HEK293 (cell line): Measurements from ENCODE around the gene GRIK2.

Source experiments
- FEZF1 ChIP-seq: fragments of 450-650 bp; formaldehyde crosslinking; IDR thresholded peaks from 2 replicates; pipeline ENCODE4 v1.5.1; 2016; ENCODE audit warnings: missing biosample characterization, missing genetic modification characterization
- IKZF3 ChIP-seq: fragments of 450-650 bp; IDR thresholded peaks from 2 replicates; pipeline ENCODE4 v1.5.0; 2018; ENCODE audit warnings: missing biosample characterization, mild to moderate bottlenecking, missing genetic modification characterization, moderate library complexity
- OVOL3 ChIP-seq: fragments of 450-650 bp; formaldehyde crosslinking; IDR thresholded peaks from 2 replicates; pipeline ENCODE4 v1.5.1; 2016; ENCODE audit warnings: missing biosample characterization, missing genetic modification characterization
- ZFP3 ChIP-seq: fragments of 450-650 bp; formaldehyde crosslinking; IDR thresholded peaks from 2 replicates; pipeline ENCODE4 v1.5.1; 2016; ENCODE audit warnings: low read depth, missing biosample characterization, missing genetic modification characterization
- ZNF202 ChIP-seq: fragments of 450-650 bp; formaldehyde crosslinking; IDR thresholded peaks from 2 replicates; pipeline ENCODE4 v1.5.1; 2016; ENCODE audit warnings: missing biosample characterization, missing genetic modification characterization, borderline replicate concordance
- ZNF266 ChIP-seq: fragments of 450-650 bp; formaldehyde crosslinking; IDR thresholded peaks from 2 replicates; pipeline ENCODE4 v1.5.1; 2016; ENCODE audit warnings: missing biosample characterization, missing genetic modification characterization, low read depth
- ZNF394 ChIP-seq: fragments of 450-650 bp; formaldehyde crosslinking; IDR thresholded peaks from 2 replicates; pipeline ENCODE4 v1.5.1; 2016; ENCODE audit warnings: missing biosample characterization, missing genetic modification characterization, mild to moderate bottlenecking, moderate library complexity, borderline replicate concordance
- ZNF426 ChIP-seq: fragments of 450-650 bp; formaldehyde crosslinking; IDR thresholded peaks from 2 replicates; pipeline ENCODE4 v1.5.1; 2017; ENCODE audit warnings: missing biosample characterization, missing genetic modification characterization, mild to moderate bottlenecking, inconsistent platforms, moderate library complexity
- ZNF433 ChIP-seq: fragments of 450-650 bp; formaldehyde crosslinking; IDR thresholded peaks from 2 replicates; pipeline ENCODE4 v1.5.1; 2016; ENCODE audit warnings: missing biosample characterization, missing genetic modification characterization, low read depth
- ZNF449 ChIP-seq: fragments of 450-650 bp; formaldehyde crosslinking; IDR thresholded peaks from 2 replicates; pipeline ENCODE4 v1.5.1; 2017; ENCODE audit warnings: missing biosample characterization, mild to moderate bottlenecking, missing genetic modification characterization, moderate library complexity
- ZNF48 ChIP-seq: fragments of 450-650 bp; formaldehyde crosslinking; IDR thresholded peaks from 2 replicates; pipeline ENCODE4 v1.5.1; 2016; ENCODE audit warnings: missing biosample characterization, missing genetic modification characterization
- ZNF510 ChIP-seq: fragments of 450-650 bp; formaldehyde crosslinking; IDR thresholded peaks from 2 replicates; pipeline ENCODE4 v1.5.1; 2018; ENCODE audit warnings: mild to moderate bottlenecking, missing genetic modification characterization, missing biosample characterization; ENCODE audit not compliant: insufficient replicate concordance
- ZNF549 ChIP-seq: fragments of 450-650 bp; IDR thresholded peaks from 2 replicates; pipeline ENCODE4 v1.5.1; 2018; ENCODE audit warnings: missing biosample characterization, missing genetic modification characterization, mild to moderate bottlenecking, inconsistent platforms, moderate library complexity
- ZNF560 ChIP-seq: fragments of 450-650 bp; formaldehyde crosslinking; IDR thresholded peaks from 2 replicates; pipeline ENCODE4 v1.5.1; 2017; ENCODE audit warnings: missing biosample characterization, missing genetic modification characterization, borderline replicate concordance
- ZNF585B ChIP-seq: fragments of 450-650 bp; formaldehyde crosslinking; IDR thresholded peaks from 2 replicates; pipeline ENCODE4 v1.5.1; 2016; ENCODE audit warnings: missing biosample characterization, missing genetic modification characterization
- ZNF623 ChIP-seq: fragments of 450-650 bp; formaldehyde crosslinking; IDR thresholded peaks from 2 replicates; pipeline ENCODE4 v1.5.1; 2016; ENCODE audit warnings: missing biosample characterization, missing genetic modification characterization
- ZNF629 ChIP-seq: fragments of 450-650 bp; formaldehyde crosslinking; IDR thresholded peaks from 2 replicates; pipeline ENCODE4 v1.5.1; 2017; ENCODE audit warnings: missing biosample characterization, missing genetic modification characterization
- ZNF654 ChIP-seq: fragments of 450-650 bp; formaldehyde crosslinking; IDR thresholded peaks from 2 replicates; pipeline ENCODE4 v1.5.1; 2016; ENCODE audit warnings: low read depth, missing biosample characterization, missing genetic modification characterization
- ZNF664 ChIP-seq: fragments of 450-650 bp; formaldehyde crosslinking; IDR thresholded peaks from 2 replicates; pipeline ENCODE4 v1.5.1; 2016; ENCODE audit warnings: missing biosample characterization, missing genetic modification characterization
- TF ChIP-seq, protein P1 (sequence below): fragments of 450-650 bp; formaldehyde crosslinking; conservative IDR thresholded peaks from 2 replicates; pipeline ENCODE4 v1.5.1; 2016; ENCODE audit warnings: low read depth, missing biosample characterization, missing genetic modification characterization
- TF ChIP-seq, protein P2 (sequence below): fragments of 450-650 bp; formaldehyde crosslinking; IDR thresholded peaks from 2 replicates; pipeline ENCODE4 v1.5.1; 2016; ENCODE audit warnings: missing biosample characterization, missing genetic modification characterization
- TF ChIP-seq, protein P3 (sequence below): fragments of 450-650 bp; formaldehyde crosslinking; IDR thresholded peaks from 2 replicates; pipeline ENCODE4 v1.5.1; 2016; ENCODE audit warnings: missing biosample characterization, missing genetic modification characterization
- TF ChIP-seq, protein P4 (sequence below): fragments of 450-650 bp; formaldehyde crosslinking; conservative IDR thresholded peaks from 2 replicates; pipeline ENCODE4 v1.5.1; 2016; ENCODE audit warnings: low read depth, missing biosample characterization, missing genetic modification characterization

The GRIK2 gene

GRCh38 chr6:101572627-101573026, 179.1 kb downstream of the GRIK2 start (continued):
- TF ChIP-seq, protein P1, sequence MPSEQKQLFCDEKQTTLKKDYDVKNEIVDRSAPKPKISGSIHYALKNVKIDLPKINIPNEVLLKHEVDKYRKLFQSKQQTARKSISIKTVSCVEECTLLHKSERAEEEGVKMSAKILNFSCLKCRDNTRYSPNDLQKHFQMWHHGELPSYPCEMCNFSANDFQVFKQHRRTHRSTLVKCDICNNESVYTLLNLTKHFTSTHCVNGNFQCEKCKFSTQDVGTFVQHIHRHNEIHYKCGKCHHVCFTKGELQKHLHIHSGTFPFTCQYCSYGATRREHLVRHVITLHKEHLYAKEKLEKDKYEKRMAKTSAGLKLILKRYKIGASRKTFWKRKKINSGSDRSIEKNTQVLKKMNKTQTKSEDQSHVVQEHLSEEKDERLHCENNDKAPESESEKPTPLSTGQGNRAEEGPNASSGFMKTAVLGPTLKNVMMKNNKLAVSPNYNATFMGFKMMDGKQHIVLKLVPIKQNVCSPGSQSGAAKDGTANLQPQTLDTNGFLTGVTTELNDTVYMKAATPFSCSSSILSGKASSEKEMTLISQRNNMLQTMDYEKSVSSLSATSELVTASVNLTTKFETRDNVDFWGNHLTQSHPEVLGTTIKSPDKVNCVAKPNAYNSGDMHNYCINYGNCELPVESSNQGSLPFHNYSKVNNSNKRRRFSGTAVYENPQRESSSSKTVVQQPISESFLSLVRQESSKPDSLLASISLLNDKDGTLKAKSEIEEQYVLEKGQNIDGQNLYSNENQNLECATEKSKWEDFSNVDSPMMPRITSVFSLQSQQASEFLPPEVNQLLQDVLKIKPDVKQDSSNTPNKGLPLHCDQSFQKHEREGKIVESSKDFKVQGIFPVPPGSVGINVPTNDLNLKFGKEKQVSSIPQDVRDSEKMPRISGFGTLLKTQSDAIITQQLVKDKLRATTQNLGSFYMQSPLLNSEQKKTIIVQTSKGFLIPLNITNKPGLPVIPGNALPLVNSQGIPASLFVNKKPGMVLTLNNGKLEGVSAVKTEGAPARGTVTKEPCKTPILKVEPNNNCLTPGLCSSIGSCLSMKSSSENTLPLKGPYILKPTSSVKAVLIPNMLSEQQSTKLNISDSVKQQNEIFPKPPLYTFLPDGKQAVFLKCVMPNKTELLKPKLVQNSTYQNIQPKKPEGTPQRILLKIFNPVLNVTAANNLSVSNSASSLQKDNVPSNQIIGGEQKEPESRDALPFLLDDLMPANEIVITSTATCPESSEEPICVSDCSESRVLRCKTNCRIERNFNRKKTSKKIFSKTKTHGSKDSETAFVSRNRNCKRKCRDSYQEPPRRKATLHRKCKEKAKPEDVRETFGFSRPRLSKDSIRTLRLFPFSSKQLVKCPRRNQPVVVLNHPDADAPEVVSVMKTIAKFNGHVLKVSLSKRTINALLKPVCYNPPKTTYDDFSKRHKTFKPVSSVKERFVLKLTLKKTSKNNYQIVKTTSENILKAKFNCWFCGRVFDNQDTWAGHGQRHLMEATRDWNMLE (tag by site-specific recombination), result peak; percentile 88
- TF ChIP-seq ZNF549 (tag by site-specific recombination) (no peak), OVOL3 (no peak), ZNF629 (peak; percentile 35; the same call in 1 of the 2 replicates), ZNF394 (tag by site-specific recombination) (peak; percentile 85), ZNF48 (tag by site-specific recombination) (no peak), ZNF266 (tag by site-specific recombination) (peak; percentile 73; the same call in 1 of the 2 replicates), ZNF664 (tag by site-specific recombination) (0 out of 2 replicates have a peak, but pooled peaks have one; percentile 42), ZNF510 (tag by site-specific recombination) (peak; percentile 70), FEZF1 (no peak), IKZF3 (tag by site-specific recombination) (no peak), ZNF433 (tag by site-specific recombination) (peak; percentile 66), ZNF560 (tag by site-specific recombination) (0 out of 2 replicates have a peak, but pooled peaks have one; percentile 49), ZNF426 (tag by site-specific recombination) (peak; percentile 76), ZNF585B (tag by site-specific recombination) (no peak), ZNF623 (tag by site-specific recombination) (peak; percentile 67), ZNF654 (tag by site-specific recombination) (peak; percentile 36; the same call in 1 of the 2 replicates), ZNF202 (tag by site-specific recombination) (peak; percentile 94; the same call in 1 of the 2 replicates), ZFP3 (tag by site-specific recombination) (0 out of 2 replicates have a peak, but pooled peaks have one; percentile 27), ZNF449 (tag by site-specific recombination) (no peak)
- TF ChIP-seq, protein P2, sequence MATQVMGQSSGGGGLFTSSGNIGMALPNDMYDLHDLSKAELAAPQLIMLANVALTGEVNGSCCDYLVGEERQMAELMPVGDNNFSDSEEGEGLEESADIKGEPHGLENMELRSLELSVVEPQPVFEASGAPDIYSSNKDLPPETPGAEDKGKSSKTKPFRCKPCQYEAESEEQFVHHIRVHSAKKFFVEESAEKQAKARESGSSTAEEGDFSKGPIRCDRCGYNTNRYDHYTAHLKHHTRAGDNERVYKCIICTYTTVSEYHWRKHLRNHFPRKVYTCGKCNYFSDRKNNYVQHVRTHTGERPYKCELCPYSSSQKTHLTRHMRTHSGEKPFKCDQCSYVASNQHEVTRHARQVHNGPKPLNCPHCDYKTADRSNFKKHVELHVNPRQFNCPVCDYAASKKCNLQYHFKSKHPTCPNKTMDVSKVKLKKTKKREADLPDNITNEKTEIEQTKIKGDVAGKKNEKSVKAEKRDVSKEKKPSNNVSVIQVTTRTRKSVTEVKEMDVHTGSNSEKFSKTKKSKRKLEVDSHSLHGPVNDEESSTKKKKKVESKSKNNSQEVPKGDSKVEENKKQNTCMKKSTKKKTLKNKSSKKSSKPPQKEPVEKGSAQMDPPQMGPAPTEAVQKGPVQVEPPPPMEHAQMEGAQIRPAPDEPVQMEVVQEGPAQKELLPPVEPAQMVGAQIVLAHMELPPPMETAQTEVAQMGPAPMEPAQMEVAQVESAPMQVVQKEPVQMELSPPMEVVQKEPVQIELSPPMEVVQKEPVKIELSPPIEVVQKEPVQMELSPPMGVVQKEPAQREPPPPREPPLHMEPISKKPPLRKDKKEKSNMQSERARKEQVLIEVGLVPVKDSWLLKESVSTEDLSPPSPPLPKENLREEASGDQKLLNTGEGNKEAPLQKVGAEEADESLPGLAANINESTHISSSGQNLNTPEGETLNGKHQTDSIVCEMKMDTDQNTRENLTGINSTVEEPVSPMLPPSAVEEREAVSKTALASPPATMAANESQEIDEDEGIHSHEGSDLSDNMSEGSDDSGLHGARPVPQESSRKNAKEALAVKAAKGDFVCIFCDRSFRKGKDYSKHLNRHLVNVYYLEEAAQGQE (tag by site-specific recombination), result peak; percentile 67; the same call in 1 of the 2 replicates
- TF ChIP-seq, protein P3, sequence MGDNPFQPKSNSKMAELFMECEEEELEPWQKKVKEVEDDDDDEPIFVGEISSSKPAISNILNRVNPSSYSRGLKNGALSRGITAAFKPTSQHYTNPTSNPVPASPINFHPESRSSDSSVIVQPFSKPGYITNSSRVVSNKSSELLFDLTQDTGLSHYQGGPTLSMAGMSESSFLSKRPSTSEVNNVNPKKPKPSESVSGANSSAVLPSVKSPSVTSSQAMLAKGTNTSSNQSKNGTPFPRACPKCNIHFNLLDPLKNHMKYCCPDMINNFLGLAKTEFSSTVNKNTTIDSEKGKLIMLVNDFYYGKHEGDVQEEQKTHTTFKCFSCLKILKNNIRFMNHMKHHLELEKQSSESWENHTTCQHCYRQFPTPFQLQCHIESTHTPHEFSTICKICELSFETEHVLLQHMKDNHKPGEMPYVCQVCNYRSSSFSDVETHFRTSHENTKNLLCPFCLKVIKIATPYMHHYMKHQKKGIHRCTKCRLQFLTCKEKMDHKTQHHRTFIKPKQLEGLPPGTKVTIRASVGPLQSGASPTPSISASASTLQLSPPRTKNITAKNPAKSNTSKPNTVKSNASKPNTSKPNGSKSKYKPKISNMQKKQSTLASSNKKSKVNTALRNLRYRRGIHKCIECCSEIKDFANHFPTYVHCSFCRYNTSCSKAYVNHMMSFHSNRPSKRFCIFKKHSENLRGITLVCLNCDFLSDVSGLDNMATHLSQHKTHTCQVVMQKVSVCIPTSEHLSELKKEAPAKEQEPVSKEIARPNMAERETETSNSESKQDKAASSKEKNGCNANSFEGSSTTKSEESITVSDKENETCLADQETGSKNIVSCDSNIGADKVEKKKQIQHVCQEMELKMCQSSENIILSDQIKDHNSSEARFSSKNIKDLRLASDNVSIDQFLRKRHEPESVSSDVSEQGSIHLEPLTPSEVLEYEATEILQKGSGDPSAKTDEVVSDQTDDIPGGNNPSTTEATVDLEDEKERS (tag by site-specific recombination), result no peak
- TF ChIP-seq, protein P4, sequence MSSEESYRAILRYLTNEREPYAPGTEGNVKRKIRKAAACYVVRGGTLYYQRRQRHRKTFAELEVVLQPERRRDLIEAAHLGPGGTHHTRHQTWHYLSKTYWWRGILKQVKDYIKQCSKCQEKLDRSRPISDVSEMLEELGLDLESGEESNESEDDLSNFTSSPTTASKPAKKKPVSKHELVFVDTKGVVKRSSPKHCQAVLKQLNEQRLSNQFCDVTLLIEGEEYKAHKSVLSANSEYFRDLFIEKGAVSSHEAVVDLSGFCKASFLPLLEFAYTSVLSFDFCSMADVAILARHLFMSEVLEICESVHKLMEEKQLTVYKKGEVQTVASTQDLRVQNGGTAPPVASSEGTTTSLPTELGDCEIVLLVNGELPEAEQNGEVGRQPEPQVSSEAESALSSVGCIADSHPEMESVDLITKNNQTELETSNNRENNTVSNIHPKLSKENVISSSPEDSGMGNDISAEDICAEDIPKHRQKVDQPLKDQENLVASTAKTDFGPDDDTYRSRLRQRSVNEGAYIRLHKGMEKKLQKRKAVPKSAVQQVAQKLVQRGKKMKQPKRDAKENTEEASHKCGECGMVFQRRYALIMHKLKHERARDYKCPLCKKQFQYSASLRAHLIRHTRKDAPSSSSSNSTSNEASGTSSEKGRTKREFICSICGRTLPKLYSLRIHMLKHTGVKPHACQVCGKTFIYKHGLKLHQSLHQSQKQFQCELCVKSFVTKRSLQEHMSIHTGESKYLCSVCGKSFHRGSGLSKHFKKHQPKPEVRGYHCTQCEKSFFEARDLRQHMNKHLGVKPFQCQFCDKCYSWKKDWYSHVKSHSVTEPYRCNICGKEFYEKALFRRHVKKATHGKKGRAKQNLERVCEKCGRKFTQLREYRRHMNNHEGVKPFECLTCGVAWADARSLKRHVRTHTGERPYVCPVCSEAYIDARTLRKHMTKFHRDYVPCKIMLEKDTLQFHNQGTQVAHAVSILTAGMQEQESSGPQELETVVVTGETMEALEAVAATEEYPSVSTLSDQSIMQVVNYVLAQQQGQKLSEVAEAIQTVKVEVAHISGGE (tag by site-specific recombination), result peak; percentile 75
